GM21447 (cell line): ENCODE measurements around the gene KSR2.

Experiments
- ATAC-seq: cut with Tn5 transposase; IDR thresholded peaks from one replicate; pipeline ENCODE4 v1.9.1; 2021; ENCODE audit not compliant: unreplicated experiment

The KSR2 gene

DNA sequence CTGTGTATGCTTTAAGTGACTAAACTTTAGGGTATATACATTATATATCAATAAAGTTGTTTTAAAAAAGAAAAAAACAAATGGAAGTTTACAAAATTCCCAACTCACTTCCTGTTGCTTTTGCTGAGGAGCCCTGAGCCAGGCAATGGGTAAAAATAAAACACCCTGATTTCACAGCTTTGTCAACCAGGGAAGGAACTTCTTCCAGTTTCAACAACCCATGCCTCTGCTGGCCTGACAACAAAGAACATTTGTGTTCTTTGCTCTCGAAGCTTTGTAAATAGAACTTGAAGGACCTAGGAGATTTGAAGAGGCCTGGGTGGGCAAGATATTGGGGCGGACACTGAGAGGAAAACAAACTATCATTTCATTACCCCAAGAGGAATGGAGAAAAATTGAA, 466.2 kb downstream of the KSR2 start:
- ATAC-seq = no peak

DNA sequence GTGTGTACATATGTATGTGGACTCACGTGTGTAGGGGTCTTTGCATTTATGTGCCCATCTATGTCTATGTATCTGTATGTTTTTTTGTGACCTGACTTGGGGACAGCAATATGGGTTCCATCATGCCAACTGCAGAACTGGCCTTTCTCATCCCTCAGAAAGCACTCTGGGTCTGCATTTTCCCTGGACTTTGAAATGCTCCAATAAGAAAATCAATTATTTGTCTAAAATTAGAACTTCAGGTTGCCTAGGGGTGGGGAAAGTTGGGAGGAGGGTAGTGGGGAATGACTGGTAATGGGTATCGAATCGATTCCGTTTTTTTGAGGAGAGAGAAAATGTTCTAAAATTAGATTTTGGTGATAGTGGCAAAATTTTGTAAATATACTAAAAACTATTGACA, 466.6 kb downstream of the KSR2 start:
- no peak for ATAC-seq

DNA sequence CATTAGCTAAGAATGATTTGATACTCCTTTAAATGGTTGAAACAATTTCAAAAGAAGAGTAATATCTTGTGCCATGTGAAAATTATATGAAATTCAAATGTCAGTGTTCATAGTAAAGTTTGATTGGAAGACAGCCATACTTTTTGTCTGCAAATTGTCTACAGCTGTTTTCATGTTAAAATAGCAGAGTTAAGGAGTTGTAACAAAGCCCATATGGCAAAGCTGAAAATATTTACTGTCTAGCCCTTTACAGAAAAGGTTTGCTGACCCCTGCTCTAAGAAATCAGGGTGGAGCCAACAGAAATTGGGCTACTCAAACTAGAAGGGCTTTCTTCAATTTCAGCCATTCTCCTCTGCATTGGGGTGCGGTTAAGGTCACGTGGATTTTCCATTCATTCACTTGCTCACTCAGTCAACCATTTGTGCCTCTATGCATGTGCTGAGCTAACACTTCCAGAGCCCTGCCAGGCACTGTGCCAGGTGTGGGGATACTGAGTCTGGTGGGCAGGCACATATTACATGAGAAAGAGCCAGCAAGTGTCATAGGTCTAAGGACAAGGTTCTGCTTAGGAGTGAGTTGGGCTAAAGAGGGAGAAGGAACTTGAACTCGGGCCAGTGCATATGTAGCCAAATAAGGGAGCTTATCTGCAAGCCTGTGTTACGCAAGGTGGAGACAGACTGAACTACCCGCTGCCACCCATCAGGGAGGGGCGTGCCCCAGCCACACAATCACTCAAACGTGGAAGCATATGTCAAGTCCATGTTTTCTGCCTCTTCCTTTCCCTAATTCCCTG, 467.5 kb downstream of the KSR2 start:
- no peak for ATAC-seq

DNA sequence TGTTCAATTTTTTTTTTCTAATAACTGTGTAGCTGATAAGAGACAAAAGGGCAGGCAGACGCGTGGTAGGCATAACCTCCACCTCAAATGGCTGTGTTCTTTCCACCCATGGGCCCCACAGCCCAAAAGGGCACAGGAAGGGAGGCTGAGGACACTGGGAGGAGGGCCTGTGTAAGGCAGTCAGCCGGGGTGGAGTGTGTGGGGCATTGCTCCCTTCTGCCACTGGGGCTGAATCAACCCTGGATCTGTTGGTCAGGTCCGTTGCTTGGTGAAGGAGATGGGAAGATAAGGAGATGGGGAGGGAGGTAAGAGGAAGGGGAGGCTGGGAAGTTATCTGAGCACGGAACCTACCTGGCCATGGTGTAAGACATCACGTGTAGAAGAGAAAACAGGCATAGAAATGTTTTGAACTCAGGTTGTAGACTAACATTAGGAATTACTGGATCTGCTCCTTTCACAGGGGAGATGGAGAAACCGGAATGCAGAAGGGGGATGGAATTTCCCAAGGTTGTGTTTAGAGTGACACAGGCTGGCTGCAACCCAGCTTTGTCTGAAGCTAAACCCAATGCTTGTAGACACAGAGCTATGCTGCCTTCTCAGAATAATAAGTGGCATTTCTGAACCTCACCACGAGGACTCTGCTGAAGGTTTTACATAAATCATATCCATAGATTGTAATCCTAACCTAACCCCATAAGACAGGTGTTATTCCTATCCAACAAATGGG, 468.9 kb downstream of the KSR2 start:
- no peak for ATAC-seq

DNA sequence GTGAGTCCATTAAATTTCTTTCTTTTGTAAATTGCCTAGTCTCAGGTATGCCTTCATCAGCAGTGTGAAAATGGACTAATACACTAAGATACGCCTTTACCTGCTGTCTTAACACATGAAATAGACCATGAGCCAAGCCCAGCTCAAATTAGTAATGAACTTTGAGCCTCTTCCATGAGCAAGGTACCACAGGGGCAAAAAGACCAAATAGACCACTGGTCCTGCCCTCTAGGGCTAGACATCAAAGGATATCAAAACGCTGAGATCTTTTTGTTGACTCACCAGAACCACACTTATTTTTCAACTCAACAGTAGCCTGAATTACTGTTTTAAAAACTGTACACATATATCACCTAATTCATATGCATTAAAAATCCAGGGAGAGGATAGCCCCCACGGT, 469.9 kb downstream of the KSR2 start:
- no peak for ATAC-seq

DNA sequence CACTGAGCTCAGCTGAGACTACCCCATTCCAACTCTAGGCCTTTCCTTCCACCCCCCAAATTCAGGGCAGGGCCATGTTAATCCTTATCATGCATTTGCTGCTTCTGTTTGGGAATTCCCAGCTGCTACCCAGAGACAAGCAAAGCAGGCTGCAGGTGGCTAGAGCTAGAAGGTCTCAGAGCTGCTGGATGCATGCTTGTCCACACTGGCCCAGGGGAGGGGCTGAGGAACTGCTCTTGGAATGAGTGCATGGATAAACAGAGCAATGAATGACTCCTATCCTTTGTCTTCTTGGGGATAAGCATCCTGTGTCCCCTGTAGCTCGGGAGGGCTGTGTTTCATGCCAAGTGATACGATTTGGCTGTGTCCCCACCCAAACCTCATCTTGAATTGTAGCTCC, 470.5 kb downstream of the KSR2 start:
- no peak for ATAC-seq

DNA sequence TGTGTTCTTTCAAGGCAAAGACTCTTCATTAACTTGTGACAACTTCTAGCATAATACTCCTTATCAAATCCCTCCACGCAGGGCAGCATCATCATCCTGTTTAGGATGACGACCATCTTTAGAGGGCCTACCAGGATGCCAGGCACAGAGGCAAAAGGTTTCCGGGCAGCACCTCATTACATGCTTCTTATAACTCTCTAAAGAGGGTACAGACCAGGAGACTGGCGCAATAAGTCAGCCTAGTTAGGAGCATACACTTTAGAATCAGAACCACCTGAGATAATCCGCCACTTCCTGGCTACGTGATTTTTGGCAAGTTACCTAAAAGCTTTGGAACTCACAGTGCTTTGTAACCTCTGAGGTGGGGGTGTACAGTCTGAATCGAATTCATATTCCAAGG, 471.4 kb downstream of the KSR2 start:
- ATAC-seq = no peak

DNA sequence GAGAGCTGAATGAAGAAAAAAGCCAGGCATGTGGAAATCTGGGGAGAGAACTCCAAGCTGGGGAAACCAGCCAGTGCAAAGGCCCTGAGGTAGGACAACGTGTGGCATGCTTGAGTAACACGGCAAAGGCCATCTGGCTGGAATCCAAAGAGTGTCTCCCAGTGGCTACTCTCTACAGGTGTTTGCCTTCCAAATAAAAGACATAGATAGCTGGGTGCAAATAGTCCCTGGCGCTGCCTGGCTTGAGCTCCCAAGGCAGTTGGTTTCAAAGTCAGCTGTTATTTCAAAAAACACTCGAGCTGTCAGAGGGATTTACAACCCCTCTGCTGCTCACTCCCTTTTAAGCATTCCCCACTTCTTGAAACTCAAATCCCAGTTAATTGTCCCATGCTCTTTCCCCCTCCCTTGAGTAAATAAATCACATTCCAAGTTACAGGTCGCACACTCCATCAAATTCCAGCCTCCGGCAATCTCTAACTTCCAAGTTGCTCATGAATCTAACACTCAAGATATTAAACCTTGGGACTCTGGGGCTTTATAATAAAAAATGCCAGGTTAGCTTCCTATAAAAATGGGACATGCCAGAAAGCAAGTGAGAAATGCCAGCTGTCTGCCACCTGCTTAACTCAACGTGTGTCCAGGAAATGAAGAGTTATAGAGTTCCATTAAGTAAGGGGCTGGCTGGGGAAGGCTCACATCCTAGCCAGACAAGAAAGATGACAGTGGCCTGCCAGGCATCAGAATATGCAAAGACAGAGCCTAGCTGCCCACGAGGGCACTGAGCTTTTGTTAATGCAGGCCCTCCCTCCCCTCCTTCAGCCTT, 473.7 kb downstream of the KSR2 start:
- ATAC-seq = no peak

DNA sequence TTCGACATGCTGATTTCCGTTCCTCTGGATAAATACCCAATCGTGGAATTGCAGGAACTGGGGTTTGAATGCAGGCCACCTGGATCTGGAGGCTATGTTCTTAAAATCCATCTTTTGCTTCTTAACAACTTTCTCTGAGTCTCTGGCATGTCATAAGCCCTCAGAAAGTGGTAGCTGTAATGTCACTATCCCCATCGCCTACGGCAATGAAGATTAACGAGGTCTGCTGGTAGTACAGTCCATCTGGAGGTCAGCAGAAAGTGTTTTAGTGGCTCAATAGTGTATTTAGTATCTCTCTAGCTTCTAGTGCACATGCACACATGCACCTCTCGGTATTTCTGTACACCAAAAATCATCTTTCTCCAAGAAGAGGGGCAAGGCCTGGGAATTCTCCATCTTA, 477.1 kb downstream of the KSR2 start:
- ATAC-seq = no peak

DNA sequence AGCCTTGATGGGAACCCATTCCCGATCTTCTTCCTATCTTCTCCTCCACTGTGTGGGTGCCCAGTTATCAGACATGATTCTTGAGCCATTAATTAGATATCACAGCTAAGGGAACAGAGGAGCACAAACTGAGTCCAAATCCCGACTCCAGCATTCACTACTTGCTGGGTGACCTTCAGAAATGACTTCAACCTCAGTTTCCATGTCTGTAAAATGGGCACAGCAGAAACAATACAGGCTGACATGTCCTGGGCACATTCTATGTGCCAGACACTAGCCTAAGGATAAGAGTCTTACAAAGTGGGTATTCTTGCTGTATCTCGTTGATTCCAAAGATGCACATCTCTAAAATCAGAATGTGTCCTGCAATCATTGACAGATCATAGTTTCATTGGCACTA, 478.7 kb downstream of the KSR2 start:
- ATAC-seq = no peak

DNA sequence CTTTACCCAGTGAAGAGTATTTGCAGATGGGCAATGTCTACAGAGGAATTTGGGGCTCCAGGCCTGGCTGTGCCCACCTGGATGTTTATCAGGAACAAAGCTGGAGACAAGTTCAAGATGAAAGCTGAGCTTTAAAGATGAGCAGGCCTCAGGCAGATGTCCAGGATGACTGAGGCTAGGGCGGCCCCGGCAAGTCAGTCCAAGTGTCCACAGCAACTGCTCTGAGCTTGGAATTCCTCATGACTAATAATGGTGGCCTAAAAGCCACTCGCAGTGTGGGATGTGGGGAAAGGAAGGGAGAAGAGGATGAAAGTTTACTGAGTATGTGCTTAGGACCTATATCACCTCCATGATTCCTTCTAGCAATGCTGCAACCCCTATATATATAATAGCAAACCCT, 479.1 kb downstream of the KSR2 start:
- no peak for ATAC-seq

DNA sequence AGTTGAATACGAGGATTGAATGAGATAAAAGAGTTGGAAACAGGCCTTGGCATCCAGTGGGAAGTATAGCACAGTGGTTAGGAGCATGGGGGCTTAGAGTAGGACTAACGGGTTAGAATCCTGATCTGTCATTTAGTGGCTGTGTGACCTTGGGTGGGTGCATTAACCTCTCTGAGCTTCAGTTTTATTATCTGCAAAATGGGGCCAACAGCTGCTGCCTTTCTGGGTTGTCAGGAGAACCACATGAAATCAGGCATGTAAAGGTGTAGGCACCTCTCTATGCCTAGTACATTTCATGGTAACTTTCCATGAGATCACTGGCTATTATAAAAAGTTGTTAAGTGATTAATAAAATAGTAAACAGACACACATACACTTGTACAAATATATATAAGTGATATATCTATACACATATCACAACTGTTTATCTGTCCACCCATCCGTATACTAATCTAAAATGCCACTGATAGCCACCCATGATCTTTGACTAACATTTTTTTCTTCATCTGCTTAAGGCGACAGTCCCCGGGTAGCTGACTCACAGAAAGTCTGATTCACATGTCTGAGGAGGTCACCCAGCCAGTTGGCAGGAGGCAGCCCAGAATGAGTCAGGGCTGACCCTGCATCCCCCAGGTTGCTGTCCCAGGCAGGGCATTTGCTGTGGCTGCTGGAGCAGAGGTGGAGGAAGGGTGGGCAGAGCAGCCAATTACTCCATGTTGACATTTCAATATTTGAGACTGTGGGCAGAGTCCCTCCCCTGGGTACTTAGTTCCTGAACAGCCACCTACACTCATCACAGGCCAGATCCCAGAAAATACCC, 481.7 kb downstream of the KSR2 start:
- ATAC-seq = no peak

DNA sequence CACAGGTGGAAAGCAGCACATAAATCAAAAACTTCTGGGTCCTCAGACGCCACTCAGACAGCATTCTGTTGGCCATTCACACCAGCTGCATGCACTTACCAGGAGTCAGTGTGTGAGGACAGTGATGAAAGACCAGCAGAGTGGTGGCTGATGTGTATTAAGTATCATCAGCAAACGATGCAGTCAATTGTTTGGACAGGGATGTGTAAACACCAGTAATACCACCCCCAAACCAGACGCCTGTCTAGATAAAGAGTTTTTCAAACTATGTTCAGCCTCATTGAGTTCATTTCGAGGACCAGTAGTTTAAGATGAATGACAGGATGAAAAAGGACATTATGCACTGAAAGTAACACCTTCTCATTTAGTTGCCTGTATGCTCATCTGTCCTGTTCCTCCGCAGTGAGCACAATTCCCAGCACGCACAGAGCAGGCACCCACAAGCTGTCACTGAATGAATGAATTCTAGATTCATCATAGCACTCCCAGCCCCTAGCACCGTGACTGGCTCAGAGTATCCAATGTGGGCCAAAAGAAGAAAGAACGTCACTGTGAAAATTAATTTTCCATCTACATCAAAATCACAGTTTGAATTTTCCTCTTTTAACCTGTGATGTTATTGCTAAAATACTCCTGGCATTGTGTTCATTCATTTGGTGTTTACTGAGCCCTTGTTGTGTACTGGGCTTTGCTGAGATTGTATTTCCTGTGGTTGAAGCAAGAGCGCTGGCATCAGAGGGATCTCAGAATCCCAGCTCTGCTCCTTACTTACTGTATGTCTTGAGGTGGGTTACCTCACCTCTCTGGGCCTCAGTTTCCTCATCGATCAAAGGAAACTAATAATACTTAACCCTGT, 482.6 kb downstream of the KSR2 start:
- no peak for ATAC-seq

DNA sequence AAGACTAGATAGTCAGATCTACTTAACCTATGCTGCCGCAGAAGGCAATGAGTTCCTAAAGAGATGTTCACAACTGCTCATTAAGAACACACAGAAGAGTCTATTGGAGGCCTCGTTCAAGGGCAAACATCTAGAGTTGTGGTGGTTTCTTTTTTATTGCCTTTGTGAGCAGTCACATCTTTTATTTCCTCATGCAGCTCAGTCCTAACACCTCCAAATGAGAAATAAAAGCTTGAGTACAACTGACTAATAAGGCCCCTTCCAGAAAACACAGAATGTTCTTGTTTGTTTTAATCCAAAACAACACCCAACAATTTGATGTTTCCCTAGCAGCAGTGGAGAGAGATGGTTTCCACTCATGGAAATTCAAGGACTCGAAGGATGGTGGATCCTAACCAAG, 483.9 kb downstream of the KSR2 start:
- ATAC-seq = no peak

DNA sequence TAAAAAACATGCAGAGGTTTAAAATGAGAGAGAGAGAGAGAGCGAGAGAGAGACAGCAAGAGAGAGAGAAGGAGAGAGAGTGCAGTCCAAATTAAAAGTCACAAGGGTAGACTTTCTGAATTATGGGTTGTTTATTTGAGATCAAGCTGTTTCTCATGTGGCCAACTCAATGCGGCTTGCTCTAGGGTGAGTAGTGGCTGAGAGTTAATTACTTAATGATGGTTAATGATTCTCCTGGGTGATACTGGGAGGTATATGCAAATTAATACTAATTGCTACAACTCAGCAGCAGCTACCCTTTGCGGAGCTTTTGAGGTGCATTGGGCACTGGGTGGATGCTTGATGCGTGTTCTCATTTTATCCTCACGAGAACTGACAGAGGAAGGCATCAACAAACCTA, 485.3 kb downstream of the KSR2 start:
- no peak for ATAC-seq

DNA sequence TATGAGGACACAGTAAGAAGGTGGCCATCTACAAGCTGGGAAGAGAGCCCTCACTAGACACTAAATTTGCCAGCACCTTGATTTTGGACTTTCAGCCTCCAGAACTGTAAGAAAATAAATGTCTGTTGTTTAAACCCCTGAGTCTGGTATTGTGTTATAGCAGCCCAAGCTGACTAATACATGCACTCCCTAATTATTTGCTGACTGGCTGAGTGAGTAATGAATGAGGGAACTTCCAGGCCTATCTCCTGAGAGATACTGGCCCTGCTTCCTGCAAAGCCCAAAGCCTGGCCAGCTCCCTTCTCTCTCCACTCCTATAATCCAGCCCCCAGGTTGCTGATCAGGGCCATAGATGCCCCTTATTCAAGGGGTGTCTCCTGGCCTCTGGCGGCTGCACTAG, 487.3 kb downstream of the KSR2 start:
- no peak for ATAC-seq

DNA sequence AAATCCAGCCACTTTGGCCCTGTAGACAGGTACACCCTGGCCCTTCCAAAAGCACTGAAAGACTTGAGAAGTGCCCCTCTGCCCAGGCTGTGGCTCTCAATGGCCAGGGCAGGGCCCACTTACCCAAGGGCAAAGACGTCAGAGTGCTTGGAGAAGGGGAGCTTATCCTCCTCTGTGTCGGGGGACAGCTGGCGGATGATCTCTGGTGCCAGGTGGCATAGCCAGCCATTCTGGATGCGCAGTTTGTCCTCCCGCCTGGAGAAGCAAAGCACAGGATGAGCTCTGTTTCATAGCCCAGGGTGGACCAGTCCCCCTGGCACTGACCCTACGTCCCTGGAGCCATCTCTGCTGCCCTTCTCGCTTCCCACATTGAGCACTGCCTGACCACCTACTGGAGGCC, 492.4 kb downstream of the KSR2 start:
- no peak for ATAC-seq

DNA sequence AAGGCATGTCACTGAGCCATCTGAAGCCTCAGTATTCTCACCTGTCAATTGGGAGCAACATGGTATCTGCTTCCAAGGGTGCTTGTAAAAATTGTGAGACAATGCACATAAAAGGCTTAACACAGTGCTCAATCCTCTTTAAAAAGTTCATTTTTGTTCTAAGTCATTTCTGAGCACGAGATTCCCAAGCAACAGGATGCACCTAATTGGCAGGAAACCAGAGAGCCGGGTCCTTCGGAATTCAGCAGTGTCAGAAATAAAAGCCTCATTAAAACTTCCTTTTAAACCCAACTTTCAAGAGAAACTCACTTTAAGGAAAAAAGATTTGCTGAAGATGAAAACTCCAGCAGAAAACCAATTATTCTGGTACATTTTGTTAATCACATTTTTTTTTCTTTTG, 494.9 kb downstream of the KSR2 start:
- ATAC-seq = no peak

DNA sequence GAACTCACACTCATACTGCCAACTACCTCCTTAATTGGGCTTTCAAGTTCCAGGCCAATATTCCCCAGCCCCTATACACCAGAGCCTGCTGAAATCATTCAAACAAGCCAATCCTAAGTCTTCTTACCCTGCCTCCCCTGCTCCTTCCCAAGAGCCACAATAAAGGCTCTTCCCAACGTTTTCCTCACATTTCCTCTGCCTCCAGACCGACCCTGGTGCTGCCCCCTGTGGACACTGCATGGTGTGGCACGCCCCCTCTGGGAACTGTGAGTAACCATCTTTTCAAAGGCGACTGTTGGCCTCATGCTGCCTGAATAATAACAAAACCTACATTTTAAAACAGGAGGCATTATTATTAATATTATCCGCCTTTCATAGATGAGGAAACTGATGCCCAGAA, 495.8 kb downstream of the KSR2 start:
- no peak for ATAC-seq

DNA sequence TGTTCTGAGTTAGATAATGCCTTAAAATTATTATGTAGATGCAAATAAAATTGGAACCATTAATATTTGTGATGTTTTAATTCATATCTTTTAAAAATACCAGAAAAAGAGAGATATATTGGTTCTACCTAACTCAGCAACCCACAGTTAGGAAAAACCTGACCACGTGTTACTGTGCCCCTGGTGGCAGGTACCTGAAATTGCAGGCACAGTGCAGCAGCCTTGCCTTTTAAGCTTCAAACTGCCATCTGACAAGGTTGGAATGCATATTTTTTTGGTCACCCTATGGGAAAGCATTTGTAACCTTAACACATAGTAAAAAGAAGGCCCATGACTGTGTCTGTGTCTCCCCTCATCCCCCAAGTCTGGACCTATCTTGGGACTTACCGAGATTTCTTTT, 498.0 kb downstream of the KSR2 start:
- ATAC-seq = no peak
